Measurements from ENCODE around the gene LTB4R2.

Gene LTB4R2

DNA sequence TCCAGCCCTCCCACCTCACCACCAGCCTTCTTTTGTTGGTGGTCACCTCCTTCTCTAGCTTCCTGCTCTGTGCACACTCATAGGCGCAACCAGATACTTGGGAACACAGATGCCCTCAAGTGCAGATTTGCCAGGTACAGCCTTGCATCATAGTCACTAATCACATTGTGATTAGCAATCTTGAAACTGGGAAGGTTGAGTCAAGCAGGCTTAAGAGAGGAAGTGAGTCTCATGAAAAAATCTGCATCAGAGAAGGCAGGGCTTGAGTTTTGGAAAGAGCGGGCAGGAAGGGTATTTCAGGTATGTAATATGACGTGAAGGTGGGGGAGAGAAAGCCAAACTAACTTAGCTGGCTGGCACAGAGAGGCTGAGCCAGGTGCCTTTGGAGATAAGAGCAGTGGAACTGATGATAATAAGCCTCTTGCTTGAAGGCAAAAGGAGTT, 35.8 kb upstream of the LTB4R2 start:
- in situ Hi-C loops (cut with MboI; ENCODE audit: low sequenced_read_pairs, unreplicated experiment), result no loop called here
- TF ChIP-seq, protein P1, sequence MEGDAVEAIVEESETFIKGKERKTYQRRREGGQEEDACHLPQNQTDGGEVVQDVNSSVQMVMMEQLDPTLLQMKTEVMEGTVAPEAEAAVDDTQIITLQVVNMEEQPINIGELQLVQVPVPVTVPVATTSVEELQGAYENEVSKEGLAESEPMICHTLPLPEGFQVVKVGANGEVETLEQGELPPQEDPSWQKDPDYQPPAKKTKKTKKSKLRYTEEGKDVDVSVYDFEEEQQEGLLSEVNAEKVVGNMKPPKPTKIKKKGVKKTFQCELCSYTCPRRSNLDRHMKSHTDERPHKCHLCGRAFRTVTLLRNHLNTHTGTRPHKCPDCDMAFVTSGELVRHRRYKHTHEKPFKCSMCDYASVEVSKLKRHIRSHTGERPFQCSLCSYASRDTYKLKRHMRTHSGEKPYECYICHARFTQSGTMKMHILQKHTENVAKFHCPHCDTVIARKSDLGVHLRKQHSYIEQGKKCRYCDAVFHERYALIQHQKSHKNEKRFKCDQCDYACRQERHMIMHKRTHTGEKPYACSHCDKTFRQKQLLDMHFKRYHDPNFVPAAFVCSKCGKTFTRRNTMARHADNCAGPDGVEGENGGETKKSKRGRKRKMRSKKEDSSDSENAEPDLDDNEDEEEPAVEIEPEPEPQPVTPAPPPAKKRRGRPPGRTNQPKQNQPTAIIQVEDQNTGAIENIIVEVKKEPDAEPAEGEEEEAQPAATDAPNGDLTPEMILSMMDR (IDR thresholded peaks at IDR 0.05; ENCODE audit: borderline replicate concordance, control extremely low read depth, extremely low read depth, insufficient read depth, missing control alignments), result no peak
- peak; percentile 68 for DNase-seq (ENCODE audit: low spot score)

DNA sequence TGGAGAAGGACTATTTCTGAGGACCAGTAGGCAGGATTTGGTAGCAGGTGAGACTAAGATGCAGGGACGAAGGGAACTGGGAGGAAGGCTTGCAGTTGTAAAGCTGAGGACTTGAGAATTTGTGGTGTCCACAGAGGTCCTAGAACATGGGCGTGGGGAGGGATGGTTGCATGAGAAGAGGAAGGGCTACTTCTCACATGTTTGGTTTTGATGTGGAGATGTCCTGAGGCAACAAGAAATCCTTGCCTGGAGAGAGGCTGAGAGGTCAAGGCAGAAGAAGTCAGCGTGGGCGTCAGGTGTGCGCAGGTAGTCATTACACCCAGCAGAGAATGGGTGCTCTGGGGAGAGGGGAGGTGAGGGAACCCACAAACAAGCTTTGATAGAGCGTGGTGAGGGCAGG, 32.9 kb upstream of the LTB4R2 start:
- in situ Hi-C loops (cut with MboI; ENCODE audit: low sequenced_read_pairs, unreplicated experiment), result no loop called here
- DNase-seq (ENCODE audit: low spot score), result no peak
- TF ChIP-seq, protein P1 (IDR thresholded peaks at IDR 0.05; ENCODE audit: borderline replicate concordance, control extremely low read depth, extremely low read depth, insufficient read depth, missing control alignments), result no peak

DNA sequence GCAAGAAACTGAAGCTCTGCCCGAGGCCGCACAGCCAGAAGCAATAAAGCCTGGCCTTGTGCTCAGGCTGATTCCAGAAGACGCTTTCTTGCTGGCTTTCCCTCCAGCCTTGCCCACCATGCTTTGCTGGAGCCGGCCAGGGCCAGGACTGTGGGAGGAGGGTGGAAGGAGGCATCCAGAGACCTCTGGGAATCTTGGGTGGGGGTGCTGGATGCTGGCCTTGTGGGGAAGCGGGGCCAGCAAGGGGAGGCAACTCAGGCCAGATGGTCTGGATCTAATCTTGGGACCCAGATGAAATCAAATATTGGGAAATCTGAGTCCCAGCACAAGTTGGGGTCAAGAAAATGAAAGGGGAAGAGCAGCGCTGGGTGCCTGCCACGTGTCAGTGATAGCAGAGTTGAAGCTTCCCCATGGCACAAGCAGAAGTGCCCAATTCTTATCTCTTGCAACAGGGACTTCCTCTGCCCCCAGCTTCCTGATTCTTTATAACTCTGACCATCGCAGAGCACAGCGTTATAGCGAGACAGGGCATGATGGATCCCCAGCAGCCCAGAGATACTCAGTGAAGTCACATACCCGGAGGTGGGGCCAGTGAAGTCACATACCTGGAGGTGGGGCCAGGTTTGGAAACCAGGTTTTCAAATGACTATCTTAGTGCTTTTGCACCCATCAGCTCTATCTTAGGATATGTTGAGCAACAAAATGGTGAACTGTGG, 32.2 kb upstream of the LTB4R2 start:
- TF ChIP-seq, protein P1 (IDR thresholded peaks at IDR 0.05; ENCODE audit: borderline replicate concordance, control extremely low read depth, extremely low read depth, insufficient read depth, missing control alignments), result no peak
- in situ Hi-C loops (cut with MboI; ENCODE audit: low sequenced_read_pairs, unreplicated experiment), result no loop called here
- DNase-seq (ENCODE audit: low spot score), result no peak

DNA sequence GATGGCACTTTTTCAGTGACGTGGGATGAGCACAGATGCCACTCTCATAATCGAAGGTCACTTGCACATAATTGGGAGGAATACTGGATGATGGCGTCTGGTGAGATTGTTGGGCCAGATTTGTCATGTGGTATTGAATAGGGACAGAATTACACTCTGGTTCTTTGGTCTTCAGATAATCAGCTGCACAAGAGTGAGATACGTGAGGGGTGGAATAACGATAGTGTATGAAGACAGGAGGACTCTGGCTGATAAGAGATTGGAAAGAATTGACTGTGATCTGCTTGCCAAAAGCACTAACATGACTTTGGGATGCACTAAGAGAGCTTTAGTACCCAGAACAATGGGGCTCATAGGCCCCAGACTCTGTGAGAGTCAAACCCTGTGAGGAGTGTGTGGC, 31.5 kb upstream of the LTB4R2 start:
- in situ Hi-C loops (cut with MboI; ENCODE audit: low sequenced_read_pairs, unreplicated experiment), result no loop called here
- DNase-seq (ENCODE audit: low spot score), result no peak
- TF ChIP-seq, protein P1 (IDR thresholded peaks at IDR 0.05; ENCODE audit: borderline replicate concordance, control extremely low read depth, extremely low read depth, insufficient read depth, missing control alignments), result no peak

DNA sequence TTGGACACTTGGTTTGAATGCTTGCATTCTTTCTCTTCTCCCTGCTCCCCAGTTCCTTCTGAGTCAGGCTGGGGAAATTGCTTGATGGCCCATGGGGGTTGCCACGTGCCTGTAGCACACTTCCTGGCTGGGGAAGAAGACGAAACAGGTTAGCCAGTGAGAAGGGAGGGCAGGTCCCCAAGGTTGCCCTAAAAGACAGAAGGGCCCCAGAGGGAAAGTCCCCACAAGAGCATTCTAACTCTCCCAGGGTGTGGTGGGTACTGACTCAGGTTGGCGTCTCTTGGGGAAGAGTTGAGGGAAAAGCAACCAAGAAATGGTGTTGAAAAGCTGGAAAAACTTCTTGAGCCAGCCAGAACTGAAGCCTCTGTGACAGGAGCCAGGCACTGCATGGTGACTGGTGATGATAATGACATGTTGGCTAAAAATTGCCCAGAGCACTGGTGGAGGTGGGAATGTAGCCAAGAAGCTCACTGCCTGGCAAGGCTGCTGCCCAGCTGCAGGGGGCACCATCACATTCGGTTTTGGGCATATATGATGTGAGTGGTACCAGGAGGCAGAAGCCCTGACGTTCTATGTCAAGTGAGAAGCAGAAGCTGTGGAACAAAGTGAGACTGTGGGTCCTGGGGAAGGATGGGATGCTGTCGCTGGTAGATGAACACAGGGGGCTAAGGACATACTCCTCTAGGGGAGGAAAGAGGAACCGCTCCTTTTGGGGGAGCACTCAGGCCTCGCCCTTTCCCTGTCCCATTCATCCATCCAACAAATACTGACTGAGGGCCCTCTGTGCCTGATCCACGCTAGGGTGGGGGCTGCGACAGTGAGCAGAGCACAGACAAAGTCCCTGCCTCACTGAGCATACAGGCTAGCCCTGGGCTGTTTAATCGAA, 30.4 kb upstream of the LTB4R2 start:
- in situ Hi-C loops (cut with MboI; ENCODE audit: low sequenced_read_pairs, unreplicated experiment), result no loop called here
- TF ChIP-seq, protein P1 (IDR thresholded peaks at IDR 0.05; ENCODE audit: borderline replicate concordance, control extremely low read depth, extremely low read depth, insufficient read depth, missing control alignments), result peak; percentile 29
- DNase-seq (ENCODE audit: low spot score), result no peak

DNA sequence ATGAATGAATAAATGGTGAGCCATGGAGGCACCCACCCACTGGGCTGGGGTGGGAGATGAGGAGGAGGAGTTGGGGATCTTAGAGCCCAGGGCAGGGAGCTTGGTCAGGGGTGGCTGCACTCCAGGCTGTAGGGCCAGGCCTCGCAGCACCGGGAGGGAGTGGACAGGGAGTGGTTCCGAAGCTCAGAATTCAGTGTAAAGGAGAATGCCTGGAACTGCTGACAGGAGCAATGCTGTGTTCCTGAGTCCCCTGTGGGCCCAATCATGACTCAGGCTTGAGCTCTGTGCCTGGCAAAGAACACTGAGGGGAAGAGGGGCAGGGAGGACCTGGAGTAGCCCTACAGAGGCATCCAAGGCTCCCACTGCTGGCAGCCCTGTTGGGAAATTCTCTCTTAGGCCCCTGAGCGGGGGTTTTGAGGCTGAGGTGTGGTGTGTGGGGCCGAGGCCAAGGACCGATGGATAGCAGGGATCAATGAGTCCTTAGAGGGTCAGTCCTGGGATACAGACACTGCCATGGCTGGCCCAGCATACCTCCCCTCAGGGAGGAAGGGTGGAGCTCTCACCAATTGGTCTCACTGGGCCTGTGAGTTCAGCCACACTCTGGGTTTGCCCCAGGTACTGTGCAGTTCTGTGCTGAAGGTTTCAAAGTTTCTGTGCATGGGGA, 29.0 kb upstream of the LTB4R2 start:
- no peak for DNase-seq (ENCODE audit: low spot score)
- TF ChIP-seq, protein P1 (IDR thresholded peaks at IDR 0.05; ENCODE audit: borderline replicate concordance, control extremely low read depth, extremely low read depth, insufficient read depth, missing control alignments), result no peak
- in situ Hi-C loops (cut with MboI; ENCODE audit: low sequenced_read_pairs, unreplicated experiment), result no loop called here

Data from GM13976 (cell line).